Tibial nerve (tissue), 3 donors: ENCODE data around the gene STT3A.

Experiments
- POLR2A ChIP-seq, 2 donors: fragments of 450-650 bp; IDR thresholded peaks; one replicate each; pipeline ENCODE4 v1.6.1; 2017; ENCODE audit warnings: antibody characterized with exemption in 2 of 2, mild to moderate bottlenecking in 2 of 2, moderate library complexity in 2 of 2
- TF ChIP-seq, protein P1 (sequence below), 5 experiments: fragments of 200-600 bp in 3 of 5; fragments of 450-650 bp in 2 of 5; sonication (generic) in 3 of 5; IDR thresholded peaks; one replicate each; pipeline ENCODE4 v1.5.1; 2016 to 2019; ENCODE audit warnings: antibody characterized with exemption in 5 of 5, mild to moderate bottlenecking in 3 of 5, moderate library complexity in 2 of 5

DNA sequence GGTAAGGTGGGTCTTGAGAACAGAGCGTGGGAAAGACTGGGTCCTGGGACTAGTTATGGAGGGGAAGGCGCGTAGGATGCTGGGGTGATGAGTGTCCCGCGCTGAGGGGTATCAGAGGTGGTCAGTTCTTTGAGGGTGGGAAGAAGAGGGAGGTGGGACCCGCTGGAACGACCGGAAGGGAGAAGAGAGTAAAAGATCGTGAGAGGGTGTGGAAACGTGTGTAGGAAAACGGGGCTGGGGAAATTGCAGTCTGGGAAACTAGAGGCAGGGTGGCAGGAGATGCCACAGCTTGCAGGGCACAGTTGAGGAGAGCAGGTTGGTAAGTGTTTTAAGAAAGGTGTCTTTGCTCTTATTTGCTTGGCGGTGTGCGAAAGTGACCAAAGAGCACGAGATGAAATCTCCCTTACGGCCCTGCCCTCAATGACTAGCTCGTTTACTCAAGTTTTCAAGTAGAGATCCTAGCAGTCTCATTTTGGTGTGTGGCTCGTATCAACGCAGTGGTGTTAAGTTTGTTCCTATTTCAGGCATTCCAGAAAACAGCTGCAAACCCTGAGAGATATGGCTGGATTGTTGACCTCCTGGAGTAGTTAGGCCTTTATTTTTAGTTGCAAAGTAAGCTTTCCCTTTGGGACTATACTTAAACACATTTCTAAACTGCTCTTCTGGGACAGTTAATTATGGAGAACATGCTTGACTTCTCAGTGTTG is 615 bp downstream of the STT3A start:
- TF ChIP-seq, protein P1, sequence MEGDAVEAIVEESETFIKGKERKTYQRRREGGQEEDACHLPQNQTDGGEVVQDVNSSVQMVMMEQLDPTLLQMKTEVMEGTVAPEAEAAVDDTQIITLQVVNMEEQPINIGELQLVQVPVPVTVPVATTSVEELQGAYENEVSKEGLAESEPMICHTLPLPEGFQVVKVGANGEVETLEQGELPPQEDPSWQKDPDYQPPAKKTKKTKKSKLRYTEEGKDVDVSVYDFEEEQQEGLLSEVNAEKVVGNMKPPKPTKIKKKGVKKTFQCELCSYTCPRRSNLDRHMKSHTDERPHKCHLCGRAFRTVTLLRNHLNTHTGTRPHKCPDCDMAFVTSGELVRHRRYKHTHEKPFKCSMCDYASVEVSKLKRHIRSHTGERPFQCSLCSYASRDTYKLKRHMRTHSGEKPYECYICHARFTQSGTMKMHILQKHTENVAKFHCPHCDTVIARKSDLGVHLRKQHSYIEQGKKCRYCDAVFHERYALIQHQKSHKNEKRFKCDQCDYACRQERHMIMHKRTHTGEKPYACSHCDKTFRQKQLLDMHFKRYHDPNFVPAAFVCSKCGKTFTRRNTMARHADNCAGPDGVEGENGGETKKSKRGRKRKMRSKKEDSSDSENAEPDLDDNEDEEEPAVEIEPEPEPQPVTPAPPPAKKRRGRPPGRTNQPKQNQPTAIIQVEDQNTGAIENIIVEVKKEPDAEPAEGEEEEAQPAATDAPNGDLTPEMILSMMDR (IDR thresholded peaks at IDR 0.05): no peak
- no peak for TF ChIP-seq POLR2A (IDR thresholded peaks at IDR 0.05)
